RWPE1 (cell line): ENCODE data around the gene C2orf80.
A peak's percentile ranks its signal among the peaks of the same experiment; 100 is the strongest.

Experiments used
- CTCF ChIA-PET: fragments of 350-600 bp; sonication (Branson Sonifier 250); formaldehyde crosslinking; extraction: SDS; loops from one replicate; lab custom pipeline; 2021; lab: Yijun Ruan, JAX
- POLR2A ChIA-PET: fragments of 400-600 bp; formaldehyde crosslinking; extraction: SDS; loops from one replicate; lab custom pipeline; 2020; ENCODE audit warnings: antibody characterized with exemption; ENCODE audit not compliant: low non-redundant PET; lab: Yijun Ruan, JAX
- DNase-seq: peaks from one replicate; pipeline ENCODE4 v3.0.0; 2012; ENCODE audit warnings: low spot score
- H3K27ac ChIP-seq: fragments of 450-650 bp; 2 replicates; pipeline ENCODE4 v1.5.1; 2017
- TF ChIP-seq, protein P1 (sequence below): fragments of 450-650 bp; conservative IDR thresholded peaks from 2 replicates; pipeline ENCODE4 v1.5.1; 2017; ENCODE audit warnings: low read depth, mild to moderate bottlenecking

The C2orf80 gene

DNA sequence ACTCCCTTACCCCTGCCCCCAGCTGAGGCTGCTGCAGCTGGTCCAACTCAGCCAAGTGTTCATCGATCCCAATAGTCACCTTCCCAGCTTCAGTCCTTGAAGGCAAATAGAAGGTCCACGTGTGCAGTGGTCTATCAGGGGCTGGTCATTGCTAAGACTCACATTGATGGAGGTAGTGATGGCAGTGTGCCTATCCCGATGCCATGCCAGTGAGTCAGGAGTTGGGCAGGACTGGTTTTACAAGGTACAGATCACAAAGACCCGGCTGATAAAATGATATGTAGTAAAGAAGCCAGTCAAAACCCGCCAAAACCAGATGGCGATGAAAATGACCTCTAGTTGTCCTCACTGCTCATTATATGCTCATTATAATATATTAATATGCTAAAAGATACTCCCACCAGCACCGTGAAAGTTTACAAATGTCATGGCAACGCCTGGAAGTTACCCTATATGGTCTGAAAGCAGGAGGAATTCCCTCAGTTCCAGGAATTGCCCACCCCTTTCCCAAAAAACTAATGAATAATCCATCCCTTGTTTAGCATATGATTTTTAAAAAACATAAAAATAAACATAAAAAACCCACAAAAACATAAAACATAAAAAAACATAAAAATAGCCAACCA, 2.9 kb upstream of the C2orf80 start:
- ChIA-PET POLR2A (interaction anchor here (0.6 kb wide), 1 partner anchor 235 kb away, joined by 4 read pairs; no protein-coding TSS in a partner anchor), CTCF (interaction anchor here (1.0 kb wide), 1 partner anchor 63 kb away, joined by 3 read pairs; no protein-coding TSS in a partner anchor)
- H3K27ac ChIP-seq = no peak overlapping the region

DNA sequence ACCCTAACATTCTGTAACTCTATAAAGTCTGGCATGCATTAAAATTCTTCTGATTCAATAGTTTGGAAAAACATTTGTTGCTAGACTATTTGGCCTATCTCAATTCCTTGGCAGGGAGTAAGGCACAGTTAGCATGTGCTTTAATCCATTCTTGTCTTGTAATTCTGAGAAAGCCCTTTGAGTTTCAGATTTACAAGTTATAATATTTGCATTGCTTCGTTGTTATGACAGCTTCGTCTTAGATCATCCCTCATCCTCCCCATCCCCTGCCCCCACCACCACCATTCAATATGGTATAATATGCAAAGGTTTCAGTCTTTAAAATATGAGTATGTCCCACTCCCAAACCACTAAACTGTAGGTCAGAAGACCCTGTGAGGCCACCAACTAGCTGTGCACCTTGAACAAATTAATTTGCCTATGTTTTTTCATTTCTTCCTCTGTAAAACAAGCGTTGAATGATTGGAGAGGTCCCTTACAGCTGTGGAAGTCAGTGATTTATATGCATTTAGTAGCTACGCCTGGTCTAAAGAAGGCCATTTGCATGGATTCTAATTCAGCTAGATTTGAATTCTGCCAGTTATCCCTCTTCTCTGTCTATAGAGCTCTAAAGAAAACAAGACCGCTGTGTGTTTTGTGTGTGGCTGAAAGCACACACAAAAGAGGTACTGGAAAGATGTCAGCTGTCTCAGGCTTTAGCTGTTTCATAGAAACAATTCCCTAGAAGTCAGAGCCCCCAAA, 591 bp downstream of the C2orf80 start:
- H3K27ac ChIP-seq = no peak overlapping the region
- CTCF ChIA-PET = no interaction called here
- no peak for DNase-seq
- TF ChIP-seq, protein P1, sequence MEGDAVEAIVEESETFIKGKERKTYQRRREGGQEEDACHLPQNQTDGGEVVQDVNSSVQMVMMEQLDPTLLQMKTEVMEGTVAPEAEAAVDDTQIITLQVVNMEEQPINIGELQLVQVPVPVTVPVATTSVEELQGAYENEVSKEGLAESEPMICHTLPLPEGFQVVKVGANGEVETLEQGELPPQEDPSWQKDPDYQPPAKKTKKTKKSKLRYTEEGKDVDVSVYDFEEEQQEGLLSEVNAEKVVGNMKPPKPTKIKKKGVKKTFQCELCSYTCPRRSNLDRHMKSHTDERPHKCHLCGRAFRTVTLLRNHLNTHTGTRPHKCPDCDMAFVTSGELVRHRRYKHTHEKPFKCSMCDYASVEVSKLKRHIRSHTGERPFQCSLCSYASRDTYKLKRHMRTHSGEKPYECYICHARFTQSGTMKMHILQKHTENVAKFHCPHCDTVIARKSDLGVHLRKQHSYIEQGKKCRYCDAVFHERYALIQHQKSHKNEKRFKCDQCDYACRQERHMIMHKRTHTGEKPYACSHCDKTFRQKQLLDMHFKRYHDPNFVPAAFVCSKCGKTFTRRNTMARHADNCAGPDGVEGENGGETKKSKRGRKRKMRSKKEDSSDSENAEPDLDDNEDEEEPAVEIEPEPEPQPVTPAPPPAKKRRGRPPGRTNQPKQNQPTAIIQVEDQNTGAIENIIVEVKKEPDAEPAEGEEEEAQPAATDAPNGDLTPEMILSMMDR = no peak
- POLR2A ChIA-PET = no interaction called here

More for the DNA sequence above, 2.9 kb upstream of the C2orf80 start:
- TF ChIP-seq, protein P1 = no peak
- DNase-seq = peak; percentile 12

DNA sequence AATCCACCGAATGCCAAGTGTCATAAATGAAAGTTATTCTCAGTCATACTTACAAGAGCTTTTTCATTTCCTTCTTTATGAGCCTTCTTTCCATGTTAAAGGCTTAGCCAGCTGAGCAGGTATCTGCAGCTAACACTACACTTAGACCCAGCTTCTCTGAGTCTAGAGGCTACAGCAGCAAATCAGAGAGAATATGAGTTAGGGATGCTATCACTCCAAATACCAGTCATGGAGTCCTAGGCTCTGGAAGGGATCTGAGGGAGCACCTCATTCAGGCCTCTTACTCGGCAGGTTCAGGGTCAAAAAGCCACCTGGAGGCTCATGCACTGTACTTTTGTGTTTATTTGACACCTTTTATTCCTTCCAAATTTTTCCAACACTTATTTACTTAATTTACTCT, 2.9 kb downstream of the C2orf80 start:
- no peak for DNase-seq
- POLR2A ChIA-PET = interaction anchor here (0.6 kb wide), 1 partner anchor 429 kb away, joined by 7 read pairs; no protein-coding TSS in a partner anchor
- TF ChIP-seq, protein P1 = no peak
- CTCF ChIA-PET = no interaction called here
- H3K27ac ChIP-seq = no peak overlapping the region

DNA sequence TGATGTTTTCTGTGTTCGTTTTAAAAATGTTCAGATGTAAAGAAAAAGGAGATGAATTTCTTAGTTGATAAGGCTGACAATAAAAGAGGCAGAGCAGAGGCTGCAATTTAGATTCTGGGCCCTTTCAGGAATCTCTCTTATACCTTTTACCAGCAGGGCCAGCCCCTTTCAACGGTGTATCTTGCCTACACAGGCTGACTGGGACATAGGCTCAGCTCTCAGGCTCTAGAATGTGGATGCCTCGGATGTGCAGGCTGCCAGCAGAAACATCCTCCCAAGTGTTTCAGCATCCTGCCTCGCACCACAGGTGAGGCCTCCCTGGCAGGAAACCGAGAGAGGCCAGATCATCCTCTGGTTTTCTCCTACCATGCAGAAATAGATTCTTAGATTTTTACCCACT, 3.4 kb downstream of the C2orf80 start:
- CTCF ChIA-PET = no interaction called here
- DNase-seq = no peak
- H3K27ac ChIP-seq = no peak overlapping the region
- POLR2A ChIA-PET = interaction anchor here (0.6 kb wide), 1 partner anchor 428 kb away, joined by 7 read pairs; no protein-coding TSS in a partner anchor
- TF ChIP-seq, protein P1 = no peak

DNA sequence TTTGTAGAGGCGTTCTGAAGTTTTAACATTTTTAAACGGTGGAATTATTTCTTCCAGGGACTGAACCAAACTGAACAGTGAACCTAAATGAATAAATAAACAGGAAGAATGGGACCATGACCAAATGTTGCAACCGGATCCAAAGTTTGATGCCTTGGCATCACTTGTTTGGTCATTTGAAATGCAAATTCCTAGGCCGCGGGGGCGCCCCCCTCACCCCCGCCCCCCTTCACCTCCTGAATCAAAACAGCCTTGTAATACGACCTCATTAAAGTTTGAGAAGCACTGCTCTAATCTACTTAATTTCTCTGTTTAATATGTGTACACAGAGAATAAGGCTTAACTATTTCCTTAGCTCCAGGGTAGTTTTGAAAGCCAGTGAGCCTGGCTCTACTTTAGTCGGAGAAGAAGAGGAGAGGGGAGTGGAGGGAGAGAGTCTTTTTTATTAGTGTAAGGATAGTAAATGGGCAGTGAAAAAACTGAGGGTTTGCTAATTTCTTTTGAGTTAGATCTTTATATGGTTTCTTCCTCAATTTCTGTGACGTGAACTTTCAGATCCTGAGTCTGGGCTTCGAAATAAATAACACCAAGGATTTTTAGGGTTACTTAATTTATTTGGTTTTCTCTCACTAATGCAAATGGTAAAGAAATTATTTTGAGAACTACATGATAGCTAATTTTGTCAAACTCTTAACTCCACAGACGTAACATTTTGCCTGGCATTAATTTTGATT, 5.7 kb downstream of the C2orf80 start:
- ChIA-PET CTCF (interaction anchor here (0.6 kb wide), 1 partner anchor 112 kb away, joined by 4 read pairs; no protein-coding TSS in a partner anchor), POLR2A (no interaction called here)
- no peak overlapping the region for H3K27ac ChIP-seq
- TF ChIP-seq, protein P1 = no peak
- no peak for DNase-seq

DNA sequence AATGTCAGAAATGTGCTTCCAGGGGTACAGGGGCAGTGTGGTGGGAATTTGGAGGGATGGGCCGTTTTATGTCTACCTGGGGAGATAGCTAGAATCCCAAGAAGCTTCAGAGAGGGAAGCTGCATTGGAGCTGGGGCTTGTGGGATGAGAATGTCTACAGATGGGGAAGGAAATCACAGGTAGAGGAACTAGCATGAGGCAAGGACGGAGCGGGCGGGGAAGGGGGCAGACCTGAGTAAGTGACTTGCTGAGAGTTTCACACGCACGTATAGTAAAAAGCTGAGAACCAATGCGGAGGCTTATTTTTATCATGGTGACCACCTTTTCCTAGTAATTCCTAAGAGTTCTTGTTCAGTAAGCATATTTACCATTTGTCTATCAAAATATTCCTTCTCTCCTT, 6.3 kb downstream of the C2orf80 start:
- ChIA-PET POLR2A (no interaction called here), CTCF (interaction anchor here (0.6 kb wide), 1 partner anchor 111 kb away, joined by 4 read pairs; no protein-coding TSS in a partner anchor)
- no peak overlapping the region for H3K27ac ChIP-seq
- DNase-seq = no peak
- TF ChIP-seq, protein P1 = no peak
